ENCODE data around the gene AOX1.
A peak's percentile ranks its signal among the peaks of the same experiment; 100 is the strongest.
"Not testable (repeated sequence)": the region's sequence is repeated elsewhere in the genome, so short reads cannot be mapped to it uniquely, and the experiment has no call there.

The AOX1 gene

DNA sequence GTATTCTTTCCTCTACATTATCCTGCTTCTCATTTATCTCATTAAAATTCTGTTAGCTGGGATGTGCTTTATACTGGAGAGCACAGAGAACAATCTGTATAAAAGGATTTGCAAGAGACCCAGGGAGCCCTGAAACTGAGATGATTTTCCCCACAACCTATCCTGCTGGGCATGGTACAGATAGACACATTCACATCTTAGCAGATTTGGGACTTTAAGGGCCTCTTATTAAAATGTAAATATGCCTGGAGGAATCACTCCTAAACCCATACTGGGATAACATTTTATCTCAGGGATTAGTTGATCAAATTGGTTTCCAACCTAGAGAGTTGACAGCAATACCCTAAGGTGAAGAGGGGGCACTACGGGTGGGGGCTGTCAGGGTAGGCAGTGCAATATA, 45.5 kb downstream of the AOX1 start:
- no peak for DNase-seq

- DNase-seq = no peak
Observed at GRCh38 chr2:200634231-200634964, 48.6 kb downstream of the AOX1 start.

DNA sequence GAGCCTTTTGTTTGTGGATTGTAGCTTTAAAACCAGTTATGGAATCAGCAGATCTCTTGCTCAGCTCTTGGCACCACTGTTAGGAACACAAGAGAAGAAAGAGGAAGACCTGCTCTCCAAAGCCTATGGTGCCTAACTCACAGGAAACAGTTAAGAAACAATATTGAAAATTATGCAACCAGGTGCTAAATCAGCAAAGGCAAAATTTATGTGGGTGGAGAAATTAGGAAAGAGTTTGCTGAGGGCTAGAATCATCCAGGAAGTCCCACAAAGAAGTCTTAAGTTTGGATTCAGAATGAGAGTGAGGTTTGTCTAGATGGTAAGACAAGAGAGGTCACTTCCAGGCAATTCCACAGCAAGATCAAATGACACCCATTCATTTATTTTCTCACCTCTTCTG, 49.4 kb downstream of the AOX1 start:
- peak; percentile 81 for DNase-seq

GRCh38 chr2:200637901-200638300, 52.1 kb downstream of the AOX1 start:
- DNase-seq = no peak

GRCh38 chr2:200640176-200640575, 54.4 kb downstream of the AOX1 start:
- DNase-seq = no peak

DNA sequence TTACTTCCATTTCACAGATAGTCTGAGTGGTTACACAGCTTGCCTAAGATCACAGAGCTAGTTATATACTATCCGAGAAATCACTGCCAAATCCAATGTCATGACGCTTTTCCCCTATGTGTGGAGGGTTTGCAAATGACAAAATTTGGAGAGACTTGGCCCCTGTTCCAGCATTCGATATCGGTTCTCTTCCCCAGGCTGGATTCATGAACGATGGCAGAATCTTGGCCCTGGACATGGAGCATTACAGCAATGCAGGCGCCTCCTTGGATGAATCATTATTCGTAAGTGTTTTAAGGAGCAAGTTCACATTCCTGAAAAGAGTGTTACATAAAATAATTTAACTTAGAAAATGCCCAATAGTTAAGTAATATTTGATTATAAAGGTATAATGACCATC, 55.1 kb downstream of the AOX1 start:
- no peak for DNase-seq

DNA sequence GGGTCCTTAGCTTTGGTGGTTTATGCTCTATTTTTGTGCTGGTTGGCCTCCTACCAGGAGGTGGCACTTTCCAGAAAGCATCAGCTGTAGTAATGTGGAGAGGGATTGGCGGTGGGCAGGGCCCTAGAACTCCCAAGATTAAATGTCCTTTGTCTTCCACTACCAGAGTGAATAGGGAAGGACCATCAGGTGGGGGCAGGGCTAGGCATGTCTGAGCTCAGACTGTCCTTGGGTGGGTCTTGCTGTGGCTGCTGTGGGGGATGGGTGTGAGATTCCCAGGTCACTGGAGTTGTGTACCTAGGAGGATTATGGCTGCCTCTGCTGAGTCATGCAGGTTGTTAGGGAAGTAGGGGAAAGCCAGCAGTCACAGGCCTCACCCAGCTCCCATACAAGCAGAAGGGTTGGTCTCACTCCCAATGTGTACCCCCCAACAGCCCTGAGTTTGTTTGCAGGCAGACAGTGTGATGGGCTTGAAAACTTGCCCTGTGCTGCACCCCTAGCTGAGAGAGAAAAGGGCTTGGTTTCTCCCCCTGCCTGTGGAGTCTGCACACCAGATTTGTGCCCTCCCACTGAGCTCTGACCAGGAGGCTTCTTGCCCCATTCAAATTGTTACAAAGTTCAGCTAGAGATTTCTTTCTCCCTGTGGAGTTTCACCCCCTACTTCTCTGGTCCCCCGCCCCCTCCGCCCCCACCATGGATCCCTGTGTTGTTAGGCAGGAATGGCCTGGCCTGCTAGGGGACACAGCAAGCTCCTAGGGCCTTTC, 62.9 kb downstream of the AOX1 start:
- not testable (repeated sequence) for DNase-seq

- DNase-seq = no peak
Observed at GRCh38 chr2:200649724-200650123, 63.9 kb downstream of the AOX1 start.

GRCh38 chr2:200650195-200650594, 64.4 kb downstream of the AOX1 start:
- DNase-seq = no peak

DNA sequence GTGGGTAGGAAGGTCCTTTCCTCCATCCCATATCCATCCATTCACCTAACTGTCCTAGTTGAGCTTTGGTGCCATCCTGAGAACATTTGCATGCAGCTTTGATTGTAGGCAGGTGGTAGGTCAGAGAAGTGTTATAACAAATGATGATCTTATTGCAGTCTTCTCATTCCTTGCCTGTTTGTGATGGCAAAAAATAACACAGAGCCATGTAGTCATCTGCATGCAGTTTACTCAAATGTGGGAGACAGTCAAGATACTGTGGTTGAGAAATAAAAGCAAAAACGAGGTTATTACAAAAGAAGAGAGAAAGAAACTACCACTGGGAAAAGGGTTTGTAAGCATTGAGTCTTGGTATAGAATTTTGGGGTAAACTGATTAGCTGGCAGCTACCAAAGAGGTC, 66.3 kb downstream of the AOX1 start:
- no peak for DNase-seq

DNA sequence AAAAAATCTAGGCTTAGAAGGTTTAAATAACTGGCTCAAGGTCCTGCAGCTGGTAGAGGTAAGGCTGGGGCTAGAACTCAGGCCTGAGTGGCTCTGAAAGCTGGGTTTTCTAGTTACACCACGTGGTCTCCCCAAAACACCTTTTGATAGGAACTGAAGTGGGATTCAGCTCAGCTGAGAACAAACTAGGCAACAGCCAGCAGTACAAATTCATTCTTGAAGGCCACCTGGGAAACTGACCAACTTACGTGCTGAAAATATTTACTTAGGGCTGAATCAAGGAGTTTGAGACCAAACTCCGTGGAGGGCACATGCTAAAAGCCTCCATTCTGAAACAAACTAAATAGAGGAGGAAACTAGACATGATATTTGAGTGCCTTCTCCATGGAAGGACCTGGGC, 67.2 kb downstream of the AOX1 start:
- DNase-seq = no peak

DNA sequence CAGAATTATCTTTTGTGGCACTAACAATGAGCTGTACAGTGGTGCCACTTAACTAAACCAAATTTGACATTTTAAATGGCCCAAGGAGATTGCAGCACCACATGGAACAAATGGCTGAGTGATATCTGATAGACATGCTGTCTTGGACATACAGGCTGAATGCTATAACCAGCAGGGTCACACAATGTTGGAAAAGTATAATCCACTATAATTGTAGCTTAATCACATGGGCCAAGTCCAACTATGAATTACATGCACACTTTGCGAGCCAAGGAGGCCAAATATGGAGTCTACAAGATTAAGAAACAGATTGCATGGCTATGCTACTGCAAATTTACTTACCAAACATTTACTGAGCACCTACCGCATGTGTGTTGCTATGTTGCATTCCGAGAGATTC, 69.0 kb downstream of the AOX1 start:
- no peak for DNase-seq

DNA sequence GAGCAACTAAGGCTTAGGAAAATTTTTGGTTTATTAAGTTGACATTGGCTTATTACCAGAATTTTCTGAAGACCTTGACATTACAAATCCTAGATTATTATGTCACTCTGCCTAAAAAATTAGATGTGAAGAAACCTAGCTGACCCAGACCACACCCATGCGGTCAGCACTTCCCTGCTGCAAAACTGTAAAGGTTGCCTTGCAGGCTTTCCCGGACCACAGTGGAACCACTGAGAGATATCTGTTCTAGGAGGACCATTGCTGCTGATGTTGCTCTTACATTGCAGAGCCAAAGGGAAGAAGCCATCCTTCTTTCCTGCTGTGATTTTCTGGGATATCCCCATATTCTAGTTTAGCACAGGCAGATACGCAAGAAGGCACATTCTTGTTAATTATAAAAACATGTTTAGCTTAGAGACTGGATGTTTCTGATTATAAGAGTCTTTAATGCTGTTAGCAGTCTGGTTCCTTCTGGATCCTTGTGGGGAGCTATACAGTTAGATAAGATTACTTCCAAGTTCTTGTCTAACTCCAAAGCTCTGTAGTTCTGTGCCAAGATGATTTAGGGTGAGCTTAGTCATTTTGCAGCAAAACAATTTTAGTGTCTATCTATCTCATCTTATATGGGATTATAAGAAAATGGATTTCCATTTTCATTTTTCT, 70.2 kb downstream of the AOX1 start:
- DNase-seq = no peak

DNA sequence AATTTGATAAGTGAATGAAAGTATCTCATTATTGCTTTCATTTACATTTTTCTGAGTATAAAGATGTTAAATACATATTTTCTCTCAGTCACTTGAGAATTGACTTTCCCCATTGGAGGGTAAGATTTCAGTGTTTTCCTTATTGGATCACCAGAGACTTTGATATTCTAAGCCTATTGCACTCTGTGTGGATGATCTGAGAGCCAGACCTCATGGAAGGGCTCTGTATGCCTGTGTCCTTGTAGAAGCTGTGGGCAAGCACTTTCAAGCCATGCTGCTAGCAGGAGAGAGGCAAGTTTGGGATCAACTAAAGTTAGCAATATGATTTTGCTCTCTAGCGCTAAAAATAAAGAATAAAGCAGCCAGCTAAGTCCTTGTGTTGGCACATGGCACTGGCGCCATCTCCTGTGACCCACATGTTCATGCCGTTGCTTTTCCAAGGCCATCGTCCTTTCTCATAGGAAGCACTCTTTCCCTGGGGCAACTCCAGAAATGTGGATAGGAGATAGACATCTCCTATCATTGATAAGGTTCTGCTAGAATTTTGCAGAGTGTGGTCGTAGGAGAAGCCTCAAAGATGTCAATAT, 72.6 kb downstream of the AOX1 start:
- DNase-seq = no peak

- no peak for DNase-seq
Observed at GRCh38 chr2:200659410-200659809, 73.6 kb downstream of the AOX1 start.

DNA sequence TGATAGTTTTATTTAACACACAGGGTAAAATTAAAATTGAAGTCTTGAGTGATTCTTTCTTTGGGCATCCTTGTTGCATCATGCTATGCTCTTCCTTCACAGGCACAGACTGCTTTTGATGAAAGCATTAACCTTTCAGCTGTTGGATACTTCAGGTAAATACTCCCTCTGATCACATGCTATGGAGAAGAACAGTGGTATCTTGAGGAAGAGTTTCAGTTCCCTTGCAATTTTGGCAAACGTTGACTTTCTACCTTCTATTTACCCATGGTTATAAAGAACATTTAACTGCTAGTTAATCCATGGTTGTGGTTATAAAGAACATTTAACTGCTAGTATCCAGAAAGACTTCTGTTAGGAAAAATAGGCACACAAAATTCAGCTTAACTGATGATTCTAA, 75.7 kb downstream of the AOX1 start:
- no peak for DNase-seq

DNA sequence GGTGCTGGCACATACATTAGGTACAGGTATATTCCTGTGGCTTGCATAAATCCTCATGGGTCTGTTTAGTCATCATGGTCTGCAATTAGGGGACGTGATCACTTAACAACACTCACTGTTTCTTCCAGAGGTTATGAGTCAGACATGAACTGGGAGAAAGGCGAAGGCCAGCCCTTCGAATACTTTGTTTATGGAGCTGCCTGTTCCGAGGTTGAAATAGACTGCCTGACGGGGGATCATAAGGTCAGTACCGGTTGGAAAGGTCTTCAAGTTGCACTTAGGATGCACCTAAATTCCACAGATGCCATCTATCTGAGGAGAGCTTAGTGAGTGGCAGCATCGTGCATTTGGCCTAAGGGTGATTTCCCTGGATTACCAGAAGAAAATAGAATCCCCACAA, 76.9 kb downstream of the AOX1 start:
- no peak for DNase-seq

- no peak for DNase-seq
Observed at GRCh38 chr2:200664770-200665494, 79.1 kb downstream of the AOX1 start.

GRCh38 chr2:200665626-200666453, 80.0 kb downstream of the AOX1 start:
- no peak for DNase-seq

DNA sequence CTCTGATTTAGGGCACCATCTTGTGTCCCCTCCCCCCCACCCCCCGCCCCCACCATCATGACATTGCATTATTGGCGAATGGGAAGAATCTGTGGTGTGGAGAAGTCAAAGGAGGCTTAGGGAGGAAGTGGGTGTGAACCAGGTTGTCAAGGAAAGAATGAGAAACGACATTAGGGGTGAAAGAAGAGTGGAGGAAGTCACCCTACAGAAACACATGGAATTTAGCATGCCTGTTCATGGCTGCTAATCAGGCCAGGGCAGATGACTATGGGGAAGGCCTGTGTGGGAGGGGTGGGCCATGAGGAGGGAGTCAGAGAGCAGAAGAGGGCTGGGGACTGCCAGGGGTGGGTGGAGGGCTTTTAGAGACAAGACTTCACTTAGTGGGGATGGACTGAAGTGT, 81.6 kb downstream of the AOX1 start:
- DNase-seq = peak; percentile 44

- no peak for DNase-seq
Observed at GRCh38 chr2:200668478-200668877, 82.7 kb downstream of the AOX1 start.

GRCh38 chr2:200669308-200669707, 83.5 kb downstream of the AOX1 start:
- DNase-seq = no peak
